ENCODE data around the gene CAPN11. TPM values are rescaled to one million over a fixed set of nuclear protein-coding genes. Genes with fewer than 3 reads are reported as not detected.
A peak's percentile ranks its signal among the peaks of the same experiment; 100 is the strongest.

The CAPN11 gene
- total RNA-seq, 1 experiment from 2014 or later = not detected

DNA sequence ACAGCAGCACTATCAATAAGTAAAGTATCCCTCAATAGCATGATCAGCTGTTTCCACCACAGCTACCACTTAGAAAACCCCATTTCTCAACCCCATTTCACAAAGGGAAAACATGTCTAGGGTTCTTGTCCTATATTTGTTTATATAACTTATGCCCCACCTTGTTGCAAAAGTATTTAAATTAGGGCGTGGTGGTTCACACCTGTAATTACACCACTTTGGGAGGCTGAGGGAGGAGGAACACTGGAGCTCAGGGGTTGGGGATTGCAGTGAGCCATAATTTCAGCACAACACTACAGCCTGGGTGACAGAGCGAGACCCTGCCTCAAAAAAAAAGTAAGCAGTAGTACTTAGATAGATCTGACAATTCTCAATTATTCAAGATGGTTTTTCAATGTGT is 35.1 kb upstream of the CAPN11 start:
- ChIA-PET POLR2A (ENCODE audit: unreplicated experiment) (no interaction called here), CTCF (interaction anchor here (0.6 to 0.8 kb wide), 2 partner anchors 21 to 98 kb away, joined by 5 to 9 read pairs; no protein-coding TSS in a partner anchor)
- no peak for TF ChIP-seq EZH2 (IDR thresholded peaks at IDR 0.05; ENCODE audit: low read length, unreplicated experiment)
- TF ChIP-seq, protein P1, sequence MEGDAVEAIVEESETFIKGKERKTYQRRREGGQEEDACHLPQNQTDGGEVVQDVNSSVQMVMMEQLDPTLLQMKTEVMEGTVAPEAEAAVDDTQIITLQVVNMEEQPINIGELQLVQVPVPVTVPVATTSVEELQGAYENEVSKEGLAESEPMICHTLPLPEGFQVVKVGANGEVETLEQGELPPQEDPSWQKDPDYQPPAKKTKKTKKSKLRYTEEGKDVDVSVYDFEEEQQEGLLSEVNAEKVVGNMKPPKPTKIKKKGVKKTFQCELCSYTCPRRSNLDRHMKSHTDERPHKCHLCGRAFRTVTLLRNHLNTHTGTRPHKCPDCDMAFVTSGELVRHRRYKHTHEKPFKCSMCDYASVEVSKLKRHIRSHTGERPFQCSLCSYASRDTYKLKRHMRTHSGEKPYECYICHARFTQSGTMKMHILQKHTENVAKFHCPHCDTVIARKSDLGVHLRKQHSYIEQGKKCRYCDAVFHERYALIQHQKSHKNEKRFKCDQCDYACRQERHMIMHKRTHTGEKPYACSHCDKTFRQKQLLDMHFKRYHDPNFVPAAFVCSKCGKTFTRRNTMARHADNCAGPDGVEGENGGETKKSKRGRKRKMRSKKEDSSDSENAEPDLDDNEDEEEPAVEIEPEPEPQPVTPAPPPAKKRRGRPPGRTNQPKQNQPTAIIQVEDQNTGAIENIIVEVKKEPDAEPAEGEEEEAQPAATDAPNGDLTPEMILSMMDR (conservative IDR thresholded peaks at IDR 0.05; ENCODE audit: low read depth, low read length) = no peak
- no peak for TF ChIP-seq EZH2phosphoT487 (IDR thresholded peaks at IDR 0.05; ENCODE audit: borderline replicate concordance, low read length)
- Histone ChIP-seq H3K4me1 (ENCODE audit: insufficient read depth, low read length) (peaks cover 66% of the 10 kb centered on the region), H3K9me3 (ENCODE audit: low read length) (no peaks in the 10 kb centered on the region), H4K20me1 (ENCODE audit: low read length) (peaks cover 47% of the 10 kb centered on the region), H3K4me3 (ENCODE audit: low read length) (peak overlapping the region; percentile 82; the same call in 1 of the 2 replicates), H3F3A (ENCODE audit: low read length, unreplicated experiment) (no peaks in the 10 kb centered on the region), H3K79me2 (ENCODE audit: low read length) (peaks cover 97% of the 10 kb centered on the region), H3K27ac (ENCODE audit: low read length) (no peak overlapping the region), H3K9ac (ENCODE audit: low read length) (no peak overlapping the region), H3K9me2 (replicated peaks; ENCODE audit: low read length) (no peaks in the 10 kb centered on the region), H3K4me2 (ENCODE audit: low read length) (peak overlapping the region; percentile 97), H2AFZ (ENCODE audit: low read length) (no peak overlapping the region), H3K36me3 (ENCODE audit: low read depth, low read length) (no peaks in the 10 kb centered on the region; the same call in 1 of the 2 replicates), H3K27me3 (ENCODE audit: low read length) (no peaks in the 10 kb centered on the region)
- BruUV-seq (replicated peaks) = no TSS peak
- intact Hi-C loops (cut with micrococcal nuclease) = no loop called here
- ATAC-seq = no peak
- no peak for DNase-seq

DNA sequence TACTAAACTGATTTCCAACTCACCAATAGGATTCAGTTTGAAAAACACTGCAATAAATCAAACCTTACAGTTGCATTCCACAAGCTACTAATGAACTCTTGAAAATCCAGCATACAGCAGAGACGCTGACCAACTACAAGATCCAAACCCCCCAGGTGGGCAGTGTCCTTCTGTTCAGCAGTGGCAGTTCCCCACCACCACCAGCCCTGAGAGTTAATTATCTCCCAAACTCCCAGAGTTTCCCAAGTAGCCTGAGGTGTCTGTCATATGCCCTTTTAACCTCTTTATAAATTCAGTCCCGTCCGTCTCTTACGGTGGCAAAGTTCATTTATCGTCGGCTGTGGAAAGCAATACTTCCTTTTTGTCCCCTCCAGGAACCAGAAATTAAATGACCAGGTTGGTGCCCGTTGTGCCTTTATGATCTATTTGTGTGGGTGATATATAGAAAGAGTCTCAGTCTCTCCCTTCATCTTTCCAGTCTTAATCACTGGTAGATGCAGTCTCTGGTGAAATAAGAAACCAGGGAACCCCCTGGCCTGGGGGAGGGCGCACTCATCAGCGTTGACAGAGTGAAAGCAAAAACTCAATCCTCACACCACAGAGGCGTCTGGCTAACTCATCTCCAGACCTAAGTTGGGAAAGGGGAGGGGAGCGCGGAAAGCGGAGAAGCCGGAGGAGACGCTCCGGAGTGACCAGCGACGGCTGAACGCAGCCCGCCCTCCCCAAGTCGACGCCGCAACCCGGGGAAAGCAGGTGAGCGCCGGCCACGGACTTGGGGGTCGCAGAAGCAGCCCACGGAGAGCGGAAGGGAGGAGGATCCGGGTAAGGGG is 32.1 kb upstream of the CAPN11 start:
- H3K4me3 ChIP-seq (ENCODE audit: low read length) = peak overlapping the region; percentile 82
- H3K9me2 ChIP-seq (replicated peaks; ENCODE audit: low read length) = no peaks in the 10 kb centered on the region
- H3K9me3 ChIP-seq (ENCODE audit: low read length) = no peaks in the 10 kb centered on the region
- intact Hi-C loops (cut with micrococcal nuclease) = no loop called here
- 0 out of 2 replicates have a peak overlapping the region, but pooled peaks have one; percentile 29 for H2AFZ ChIP-seq (ENCODE audit: low read length)
- no peaks in the 10 kb centered on the region for H3K27me3 ChIP-seq (ENCODE audit: low read length)
- CTCF ChIA-PET = no interaction called here
- TF ChIP-seq EZH2phosphoT487 (IDR thresholded peaks at IDR 0.05; ENCODE audit: borderline replicate concordance, low read length) (no peak), EZH2 (IDR thresholded peaks at IDR 0.05; ENCODE audit: low read length, unreplicated experiment) (no peak)
- TF ChIP-seq, protein P1 (conservative IDR thresholded peaks at IDR 0.05; ENCODE audit: low read depth, low read length) = no peak
- TSS peak; percentile 53 for BruUV-seq (replicated peaks)
- H3K36me3 ChIP-seq (ENCODE audit: low read depth, low read length) = no peaks in the 10 kb centered on the region; the same call in 1 of the 2 replicates
- ATAC-seq = peak; percentile 42
- POLR2A ChIA-PET (ENCODE audit: unreplicated experiment) = interaction anchor here (0.6 to 1.0 kb wide), 3 partner anchors 10 to 1576 kb away, joined by 3 to 4 read pairs (median 3); no protein-coding TSS in a partner anchor
- H3K9ac ChIP-seq (ENCODE audit: low read length) = peak overlapping the region; percentile 86
- H3K4me1 ChIP-seq (ENCODE audit: insufficient read depth, low read length) = peaks cover 39% of the 10 kb centered on the region
- DNase-seq = peak; percentile 59
- H3K4me2 ChIP-seq (ENCODE audit: low read length) = peak overlapping the region; percentile 97
- peaks cover 85% of the 10 kb centered on the region for H3K79me2 ChIP-seq (ENCODE audit: low read length)
- peaks cover 43% of the 10 kb centered on the region for H4K20me1 ChIP-seq (ENCODE audit: low read length)
- no peaks in the 10 kb centered on the region for H3F3A ChIP-seq (ENCODE audit: low read length, unreplicated experiment)
- peak overlapping the region; percentile 50 for H3K27ac ChIP-seq (ENCODE audit: low read length)
